ENCODE data around the gene AGK. TPM values are rescaled to one million over a fixed set of nuclear protein-coding genes. Genes with fewer than 3 reads are reported as not detected.

The AGK gene
- total and polyA plus RNA-seq, 2 experiments from 2014 or later, result 18.3 to 24.1 TPM

GRCh38 chr7:141598408-141598807, 47.2 kb downstream of the AGK start:
- Histone ChIP-seq H3K4me3 (no peak overlapping the region), H2AFZ (no peak overlapping the region), H3K36me3 (ENCODE audit: low read depth) (no peaks in the 10 kb centered on the region; the same call in 1 of the 2 replicates), H3K79me2 (ENCODE audit: insufficient read depth) (no peaks in the 10 kb centered on the region), H4K20me1 (ENCODE audit: insufficient read depth) (no peaks in the 10 kb centered on the region), H3K4me1 (ENCODE audit: insufficient read depth) (peaks cover 2% of the 10 kb centered on the region), H3K9me2 (ENCODE audit: insufficient read depth) (no peaks in the 10 kb centered on the region), H3K27me3 (replicated peaks; ENCODE audit: insufficient read depth) (no peaks in the 10 kb centered on the region), H3K9me3 (ENCODE audit: low read depth) (no peaks in the 10 kb centered on the region), H3K27ac (no peak overlapping the region), H3K9ac (no peak overlapping the region), H3F3A (ENCODE audit: insufficient read depth) (no peaks in the 10 kb centered on the region), H3K4me2 (ENCODE audit: unreplicated experiment) (no peak overlapping the region)
- TF ChIP-seq EZH2 (IDR thresholded peaks at IDR 0.05; ENCODE audit: insufficient read depth, poor library complexity, severe bottlenecking), result no peak
- no peak for TF ChIP-seq EZH2phosphoT487 (IDR thresholded peaks at IDR 0.05; ENCODE audit: insufficient read depth, low read depth)
- no peak for DNase-seq
- in situ Hi-C loops (cut with MboI), result no loop called here
- WGBS, 2 experiments (ENCODE audit: low coverage in 1 of 2, low lambda C conversion rate in 2 of 2, missing lambda C conversion rate in 2 of 2), result 96 to 97% methylated on average over 2 of the region's 2 CpGs

- Histone ChIP-seq H3K27ac (no peak overlapping the region), H3K36me3 (ENCODE audit: low read depth) (no peaks in the 10 kb centered on the region; the same call in 1 of the 2 replicates), H3K9me2 (ENCODE audit: insufficient read depth) (no peaks in the 10 kb centered on the region), H3K4me2 (ENCODE audit: unreplicated experiment) (no peak overlapping the region), H3K9me3 (ENCODE audit: low read depth) (no peaks in the 10 kb centered on the region), H4K20me1 (ENCODE audit: insufficient read depth) (no peaks in the 10 kb centered on the region), H2AFZ (no peak overlapping the region), H3K27me3 (replicated peaks; ENCODE audit: insufficient read depth) (no peaks in the 10 kb centered on the region), H3K79me2 (ENCODE audit: insufficient read depth) (no peaks in the 10 kb centered on the region), H3K4me1 (ENCODE audit: insufficient read depth) (no peaks in the 10 kb centered on the region), H3F3A (ENCODE audit: insufficient read depth) (no peaks in the 10 kb centered on the region), H3K4me3 (no peak overlapping the region), H3K9ac (no peak overlapping the region)
- in situ Hi-C loops (cut with MboI), result no loop called here
- 86 to 92% methylated on average over 4 of the region's 4 CpGs for WGBS, 2 experiments (ENCODE audit: low coverage in 1 of 2, low lambda C conversion rate in 2 of 2, missing lambda C conversion rate in 2 of 2)
- no peak for TF ChIP-seq EZH2 (IDR thresholded peaks at IDR 0.05; ENCODE audit: insufficient read depth, poor library complexity, severe bottlenecking)
- no peak for TF ChIP-seq EZH2phosphoT487 (IDR thresholded peaks at IDR 0.05; ENCODE audit: insufficient read depth, low read depth)
- no peak for DNase-seq
Measured at GRCh38 chr7:141600168-141601006, 49.2 kb downstream of the AGK start.

GRCh38 chr7:141609576-141609975, 58.4 kb downstream of the AGK start:
- TF ChIP-seq EZH2 (IDR thresholded peaks at IDR 0.05; ENCODE audit: insufficient read depth, poor library complexity, severe bottlenecking), result no peak
- TF ChIP-seq EZH2phosphoT487 (IDR thresholded peaks at IDR 0.05; ENCODE audit: insufficient read depth, low read depth), result no peak
- no peak for DNase-seq
- no peaks in the 10 kb centered on the region for H3K4me1 ChIP-seq (ENCODE audit: insufficient read depth)
- H3K36me3 ChIP-seq (ENCODE audit: low read depth), result peaks cover 6% of the 10 kb centered on the region; the same call in 1 of the 2 replicates
- H2AFZ ChIP-seq, result no peak overlapping the region
- H4K20me1 ChIP-seq (ENCODE audit: insufficient read depth), result no peaks in the 10 kb centered on the region
- H3K9ac ChIP-seq, result no peak overlapping the region
- no peaks in the 10 kb centered on the region for H3K9me2 ChIP-seq (ENCODE audit: insufficient read depth)
- no peak overlapping the region for H3K4me3 ChIP-seq
- H3K27me3 ChIP-seq (replicated peaks; ENCODE audit: insufficient read depth), result no peaks in the 10 kb centered on the region
- no peaks in the 10 kb centered on the region for H3K79me2 ChIP-seq (ENCODE audit: insufficient read depth)
- 87 to 94% methylated on average over 3 of the region's 3 CpGs for WGBS, 2 experiments (ENCODE audit: low coverage in 1 of 2, low lambda C conversion rate in 2 of 2, missing lambda C conversion rate in 2 of 2)
- H3K9me3 ChIP-seq (ENCODE audit: low read depth), result no peaks in the 10 kb centered on the region
- no peak overlapping the region for H3K27ac ChIP-seq
- no peak overlapping the region for H3K4me2 ChIP-seq (ENCODE audit: unreplicated experiment)
- in situ Hi-C loops (cut with MboI), result no loop called here
- H3F3A ChIP-seq (ENCODE audit: insufficient read depth), result no peaks in the 10 kb centered on the region

- Histone ChIP-seq H3K9me3 (ENCODE audit: low read depth) (no peaks in the 10 kb centered on the region), H3K36me3 (ENCODE audit: low read depth) (peaks cover 6% of the 10 kb centered on the region; the same call in 1 of the 2 replicates), H3K9ac (no peak overlapping the region), H3K27ac (no peak overlapping the region), H3K9me2 (ENCODE audit: insufficient read depth) (no peaks in the 10 kb centered on the region), H3K27me3 (replicated peaks; ENCODE audit: insufficient read depth) (no peaks in the 10 kb centered on the region), H3F3A (ENCODE audit: insufficient read depth) (no peaks in the 10 kb centered on the region), H3K79me2 (ENCODE audit: insufficient read depth) (no peaks in the 10 kb centered on the region), H3K4me2 (ENCODE audit: unreplicated experiment) (no peak overlapping the region), H3K4me1 (ENCODE audit: insufficient read depth) (no peaks in the 10 kb centered on the region), H2AFZ (no peak overlapping the region), H4K20me1 (ENCODE audit: insufficient read depth) (no peaks in the 10 kb centered on the region), H3K4me3 (no peak overlapping the region)
- TF ChIP-seq EZH2phosphoT487 (IDR thresholded peaks at IDR 0.05; ENCODE audit: insufficient read depth, low read depth) (no peak), EZH2 (IDR thresholded peaks at IDR 0.05; ENCODE audit: insufficient read depth, poor library complexity, severe bottlenecking) (no peak)
- WGBS, 2 experiments (ENCODE audit: low coverage in 1 of 2, low lambda C conversion rate in 2 of 2, missing lambda C conversion rate in 2 of 2), result 100% methylated on average over 1 of the region's 1 CpG
- no peak for DNase-seq
- in situ Hi-C loops (cut with MboI), result no loop called here
Measured at GRCh38 chr7:141610671-141611070, 59.5 kb downstream of the AGK start.
